ENCODE results near the gene TGFBRAP1. TPM values are rescaled to one million over a fixed set of nuclear protein-coding genes. Genes with fewer than 3 reads are reported as not detected.
"Not testable (repeated sequence)": the region's sequence is repeated elsewhere in the genome, so short reads cannot be mapped to it uniquely, and the experiment has no call there.

The TGFBRAP1 gene
- total and polyA plus RNA-seq, 4 donors: 1.8 to 10.4 (median 6.8) TPM

DNA sequence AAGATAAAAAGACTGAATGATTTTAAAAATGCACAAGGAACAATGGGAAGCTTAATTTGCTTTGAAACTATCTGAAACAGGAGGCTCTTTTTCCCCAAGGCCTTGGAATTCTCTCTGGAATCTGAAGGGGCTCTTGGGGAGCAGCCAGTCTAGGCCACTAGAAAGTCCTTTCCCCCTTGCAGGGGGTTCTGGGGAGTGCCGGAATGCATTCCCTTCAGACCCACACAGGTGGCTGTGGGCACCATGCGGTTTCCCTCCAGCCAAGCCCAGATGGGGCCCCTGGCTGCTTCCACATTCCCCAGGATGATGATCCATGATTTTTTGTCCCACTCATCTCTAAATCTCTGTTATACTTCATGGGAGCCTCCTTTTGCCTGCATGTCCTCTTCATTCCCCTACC is 77.3 kb downstream of the TGFBRAP1 start:
- H3K4me3 ChIP-seq (ENCODE audit: low read depth in 1 of 3, low read length in 3 of 3): no peak overlapping the region
- H3K36me3 ChIP-seq (ENCODE audit: control insufficient read depth in 4 of 4, insufficient read depth in 3 of 4, low read depth in 1 of 4, low read length in 3 of 4): no peaks in the 10 kb centered on the region
- DNase-seq (ENCODE audit: low spot score): no peak
- no peak overlapping the region for H3K27ac ChIP-seq (ENCODE audit: low read depth in 1 of 2, low read length in 2 of 2)
- no peaks in the 10 kb centered on the region for H3K4me1 ChIP-seq (ENCODE audit: control insufficient read depth in 4 of 4, insufficient read depth in 4 of 4, low read length in 3 of 4)
- TF ChIP-seq SP1 (IDR thresholded peaks at IDR 0.05) (no peak), GABPA (IDR thresholded peaks at IDR 0.05 in 1 of 2, conservative IDR thresholded peaks at IDR 0.05 in 1 of 2) (no peak), EGR1 (IDR thresholded peaks at IDR 0.05; ENCODE audit: low read depth in 2 of 2) (no peak), HNF4A (conservative IDR thresholded peaks at IDR 0.05) (no peak), JUND (IDR thresholded peaks at IDR 0.05) (no peak), HNF4G (IDR thresholded peaks at IDR 0.05) (no peak), TAF1 (conservative IDR thresholded peaks at IDR 0.05) (no peak), FOXA1 (IDR thresholded peaks at IDR 0.05) (no peak)
- TF ChIP-seq, protein P1, sequence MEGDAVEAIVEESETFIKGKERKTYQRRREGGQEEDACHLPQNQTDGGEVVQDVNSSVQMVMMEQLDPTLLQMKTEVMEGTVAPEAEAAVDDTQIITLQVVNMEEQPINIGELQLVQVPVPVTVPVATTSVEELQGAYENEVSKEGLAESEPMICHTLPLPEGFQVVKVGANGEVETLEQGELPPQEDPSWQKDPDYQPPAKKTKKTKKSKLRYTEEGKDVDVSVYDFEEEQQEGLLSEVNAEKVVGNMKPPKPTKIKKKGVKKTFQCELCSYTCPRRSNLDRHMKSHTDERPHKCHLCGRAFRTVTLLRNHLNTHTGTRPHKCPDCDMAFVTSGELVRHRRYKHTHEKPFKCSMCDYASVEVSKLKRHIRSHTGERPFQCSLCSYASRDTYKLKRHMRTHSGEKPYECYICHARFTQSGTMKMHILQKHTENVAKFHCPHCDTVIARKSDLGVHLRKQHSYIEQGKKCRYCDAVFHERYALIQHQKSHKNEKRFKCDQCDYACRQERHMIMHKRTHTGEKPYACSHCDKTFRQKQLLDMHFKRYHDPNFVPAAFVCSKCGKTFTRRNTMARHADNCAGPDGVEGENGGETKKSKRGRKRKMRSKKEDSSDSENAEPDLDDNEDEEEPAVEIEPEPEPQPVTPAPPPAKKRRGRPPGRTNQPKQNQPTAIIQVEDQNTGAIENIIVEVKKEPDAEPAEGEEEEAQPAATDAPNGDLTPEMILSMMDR (IDR thresholded peaks at IDR 0.05; ENCODE audit: low read depth, low read length, missing input control): no peak
- TF ChIP-seq, protein P2, sequence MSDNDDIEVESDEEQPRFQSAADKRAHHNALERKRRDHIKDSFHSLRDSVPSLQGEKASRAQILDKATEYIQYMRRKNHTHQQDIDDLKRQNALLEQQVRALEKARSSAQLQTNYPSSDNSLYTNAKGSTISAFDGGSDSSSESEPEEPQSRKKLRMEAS (IDR thresholded peaks at IDR 0.05): no peak
- TF ChIP-seq, protein P3, sequence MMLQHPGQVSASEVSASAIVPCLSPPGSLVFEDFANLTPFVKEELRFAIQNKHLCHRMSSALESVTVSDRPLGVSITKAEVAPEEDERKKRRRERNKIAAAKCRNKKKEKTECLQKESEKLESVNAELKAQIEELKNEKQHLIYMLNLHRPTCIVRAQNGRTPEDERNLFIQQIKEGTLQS (IDR thresholded peaks at IDR 0.05): no peak
- no peak overlapping the region for H3K9ac ChIP-seq (ENCODE audit: low read depth in 1 of 2, low read length in 2 of 2)
- no peaks in the 10 kb centered on the region for H3K27me3 ChIP-seq (ENCODE audit: control insufficient read depth in 4 of 4, insufficient read depth in 4 of 4, low read length in 3 of 4)
- 96% methylated on average over 2 of the region's 2 CpGs for WGBS
- no peaks in the 10 kb centered on the region for H3K9me3 ChIP-seq (ENCODE audit: control insufficient read depth in 4 of 4, low read length in 3 of 4)

DNA sequence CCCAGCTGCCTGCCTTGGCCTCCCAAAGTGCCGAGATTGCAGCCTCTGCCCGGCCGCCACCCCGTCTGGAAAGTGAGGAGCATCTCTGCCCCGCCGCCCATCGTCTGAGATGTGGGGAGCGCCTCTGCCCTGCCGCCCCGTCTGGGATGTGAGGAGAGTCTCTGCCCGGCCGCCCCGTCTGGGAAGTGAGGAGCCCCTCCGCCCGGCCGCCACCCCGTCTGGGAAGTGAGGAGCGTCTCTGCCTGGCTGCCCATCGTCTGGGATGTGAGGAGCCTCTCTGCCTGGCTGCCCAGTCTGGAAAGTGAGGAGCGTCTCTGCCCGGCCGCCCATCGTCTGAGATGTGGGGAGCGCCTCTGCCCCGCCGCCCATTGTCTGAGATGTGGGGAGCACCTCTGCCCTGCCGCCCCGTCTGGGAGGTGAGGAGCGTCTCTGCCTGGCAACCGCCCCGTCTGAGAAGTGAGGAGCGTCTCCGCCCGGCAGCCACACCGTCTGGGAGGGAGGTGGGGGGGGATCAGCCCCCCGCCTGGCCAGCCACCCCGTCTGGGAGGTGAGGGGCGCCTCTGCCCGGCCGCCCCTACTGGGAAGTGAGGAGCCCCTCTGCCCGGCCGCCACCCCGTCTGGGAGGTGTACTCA is 78.4 kb downstream of the TGFBRAP1 start:
- not testable (repeated sequence) for H3K27me3 ChIP-seq (ENCODE audit: control insufficient read depth in 4 of 4, insufficient read depth in 4 of 4, low read length in 3 of 4); H3K36me3 ChIP-seq (ENCODE audit: control insufficient read depth in 4 of 4, insufficient read depth in 3 of 4, low read depth in 1 of 4, low read length in 3 of 4); H3K4me1 ChIP-seq (ENCODE audit: control insufficient read depth in 4 of 4, insufficient read depth in 4 of 4, low read length in 3 of 4); DNase-seq (ENCODE audit: low spot score); H3K27ac ChIP-seq (ENCODE audit: low read depth in 1 of 2, low read length in 2 of 2); H3K9me3 ChIP-seq (ENCODE audit: control insufficient read depth in 4 of 4, low read length in 3 of 4); H3K4me3 ChIP-seq (ENCODE audit: low read depth in 1 of 3, low read length in 3 of 3); H3K9ac ChIP-seq (ENCODE audit: low read depth in 1 of 2, low read length in 2 of 2)
- 97% methylated on average over 43 of the region's 43 CpGs for WGBS

DNA sequence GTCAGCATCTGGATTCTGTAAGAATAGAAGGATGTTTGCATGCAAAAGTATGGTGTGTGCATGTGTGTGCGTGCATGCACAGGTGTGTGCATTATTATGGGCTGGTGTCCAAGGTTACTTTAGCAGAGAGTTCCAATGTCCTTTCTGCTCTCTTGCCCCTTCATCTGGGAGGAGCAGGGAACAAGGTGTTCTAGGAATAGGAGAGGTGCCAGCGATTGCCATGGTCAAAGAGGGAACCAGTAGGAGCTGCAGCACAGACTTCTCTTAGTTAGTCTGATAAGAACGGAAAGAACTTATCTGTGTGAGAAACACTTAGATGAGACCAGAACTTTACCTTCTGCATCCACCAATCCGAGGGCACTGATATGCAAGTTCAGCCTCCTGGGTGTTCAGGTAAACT is 79.6 kb downstream of the TGFBRAP1 start:
- TF ChIP-seq JUND (IDR thresholded peaks at IDR 0.05) (no peak), EGR1 (IDR thresholded peaks at IDR 0.05; ENCODE audit: low read depth in 2 of 2) (no peak), GABPA (IDR thresholded peaks at IDR 0.05 in 1 of 2, conservative IDR thresholded peaks at IDR 0.05 in 1 of 2) (no peak), RXRA (IDR thresholded peaks at IDR 0.05) (no peak), NR2F2 (IDR thresholded peaks at IDR 0.05) (no peak), FOXA2 (IDR thresholded peaks at IDR 0.05) (no peak), YY1 (IDR thresholded peaks at IDR 0.05) (no peak), TAF1 (conservative IDR thresholded peaks at IDR 0.05) (no peak), HNF4A (conservative IDR thresholded peaks at IDR 0.05) (no peak), HNF4G (IDR thresholded peaks at IDR 0.05) (no peak), RAD21 (IDR thresholded peaks at IDR 0.05) (no peak), FOXA1 (IDR thresholded peaks at IDR 0.05) (no peak)
- TF ChIP-seq, protein P4, sequence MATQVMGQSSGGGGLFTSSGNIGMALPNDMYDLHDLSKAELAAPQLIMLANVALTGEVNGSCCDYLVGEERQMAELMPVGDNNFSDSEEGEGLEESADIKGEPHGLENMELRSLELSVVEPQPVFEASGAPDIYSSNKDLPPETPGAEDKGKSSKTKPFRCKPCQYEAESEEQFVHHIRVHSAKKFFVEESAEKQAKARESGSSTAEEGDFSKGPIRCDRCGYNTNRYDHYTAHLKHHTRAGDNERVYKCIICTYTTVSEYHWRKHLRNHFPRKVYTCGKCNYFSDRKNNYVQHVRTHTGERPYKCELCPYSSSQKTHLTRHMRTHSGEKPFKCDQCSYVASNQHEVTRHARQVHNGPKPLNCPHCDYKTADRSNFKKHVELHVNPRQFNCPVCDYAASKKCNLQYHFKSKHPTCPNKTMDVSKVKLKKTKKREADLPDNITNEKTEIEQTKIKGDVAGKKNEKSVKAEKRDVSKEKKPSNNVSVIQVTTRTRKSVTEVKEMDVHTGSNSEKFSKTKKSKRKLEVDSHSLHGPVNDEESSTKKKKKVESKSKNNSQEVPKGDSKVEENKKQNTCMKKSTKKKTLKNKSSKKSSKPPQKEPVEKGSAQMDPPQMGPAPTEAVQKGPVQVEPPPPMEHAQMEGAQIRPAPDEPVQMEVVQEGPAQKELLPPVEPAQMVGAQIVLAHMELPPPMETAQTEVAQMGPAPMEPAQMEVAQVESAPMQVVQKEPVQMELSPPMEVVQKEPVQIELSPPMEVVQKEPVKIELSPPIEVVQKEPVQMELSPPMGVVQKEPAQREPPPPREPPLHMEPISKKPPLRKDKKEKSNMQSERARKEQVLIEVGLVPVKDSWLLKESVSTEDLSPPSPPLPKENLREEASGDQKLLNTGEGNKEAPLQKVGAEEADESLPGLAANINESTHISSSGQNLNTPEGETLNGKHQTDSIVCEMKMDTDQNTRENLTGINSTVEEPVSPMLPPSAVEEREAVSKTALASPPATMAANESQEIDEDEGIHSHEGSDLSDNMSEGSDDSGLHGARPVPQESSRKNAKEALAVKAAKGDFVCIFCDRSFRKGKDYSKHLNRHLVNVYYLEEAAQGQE (IDR thresholded peaks at IDR 0.05): no peak
- TF ChIP-seq, protein P5, sequence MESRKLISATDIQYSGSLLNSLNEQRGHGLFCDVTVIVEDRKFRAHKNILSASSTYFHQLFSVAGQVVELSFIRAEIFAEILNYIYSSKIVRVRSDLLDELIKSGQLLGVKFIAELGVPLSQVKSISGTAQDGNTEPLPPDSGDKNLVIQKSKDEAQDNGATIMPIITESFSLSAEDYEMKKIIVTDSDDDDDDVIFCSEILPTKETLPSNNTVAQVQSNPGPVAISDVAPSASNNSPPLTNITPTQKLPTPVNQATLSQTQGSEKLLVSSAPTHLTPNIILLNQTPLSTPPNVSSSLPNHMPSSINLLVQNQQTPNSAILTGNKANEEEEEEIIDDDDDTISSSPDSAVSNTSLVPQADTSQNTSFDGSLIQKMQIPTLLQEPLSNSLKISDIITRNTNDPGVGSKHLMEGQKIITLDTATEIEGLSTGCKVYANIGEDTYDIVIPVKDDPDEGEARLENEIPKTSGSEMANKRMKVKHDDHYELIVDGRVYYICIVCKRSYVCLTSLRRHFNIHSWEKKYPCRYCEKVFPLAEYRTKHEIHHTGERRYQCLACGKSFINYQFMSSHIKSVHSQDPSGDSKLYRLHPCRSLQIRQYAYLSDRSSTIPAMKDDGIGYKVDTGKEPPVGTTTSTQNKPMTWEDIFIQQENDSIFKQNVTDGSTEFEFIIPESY (IDR thresholded peaks at IDR 0.05): no peak
- TF ChIP-seq, protein P3 (IDR thresholded peaks at IDR 0.05): no peak
- TF ChIP-seq, protein P2 (IDR thresholded peaks at IDR 0.05): no peak
- 86% methylated on average over 4 of the region's 4 CpGs for WGBS
- Histone ChIP-seq H3K9ac (ENCODE audit: low read depth in 1 of 2, low read length in 2 of 2) (no peak overlapping the region), H3K27ac (ENCODE audit: low read depth in 1 of 2, low read length in 2 of 2) (no peak overlapping the region), H3K36me3 (ENCODE audit: control insufficient read depth in 4 of 4, insufficient read depth in 3 of 4, low read depth in 1 of 4, low read length in 3 of 4) (no peaks in the 10 kb centered on the region), H3K9me3 (ENCODE audit: control insufficient read depth in 4 of 4, low read length in 3 of 4) (no peaks in the 10 kb centered on the region), H3K27me3 (ENCODE audit: control insufficient read depth in 4 of 4, insufficient read depth in 4 of 4, low read length in 3 of 4) (no peaks in the 10 kb centered on the region), H3K4me3 (ENCODE audit: low read depth in 1 of 3, low read length in 3 of 3) (no peak overlapping the region), H3K4me1 (ENCODE audit: control insufficient read depth in 4 of 4, insufficient read depth in 4 of 4, low read length in 3 of 4) (no peaks in the 10 kb centered on the region)
- DNase-seq (ENCODE audit: low spot score): no peak

Measured in liver (tissue), 9 donors.